ENCODE measurements around the gene ZNF580. TPM values are rescaled to one million over a fixed set of nuclear protein-coding genes. Genes with fewer than 3 reads are reported as not detected.

Gene ZNF580, protein sequence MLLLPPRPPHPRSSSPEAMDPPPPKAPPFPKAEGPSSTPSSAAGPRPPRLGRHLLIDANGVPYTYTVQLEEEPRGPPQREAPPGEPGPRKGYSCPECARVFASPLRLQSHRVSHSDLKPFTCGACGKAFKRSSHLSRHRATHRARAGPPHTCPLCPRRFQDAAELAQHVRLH
- total RNA-seq (2011; cell fraction: chromatin; rRNA removed; ENCODE audit: low replicate concordance): 26.2 and 41.7 TPM in 2 replicates
- total RNA-seq (2011; cell fraction: nucleolus; rRNA removed): 16.2 and 20.0 TPM in 2 replicates
- 33.4 and 56.4 TPM in 2 replicates for total RNA-seq (2011; cell fraction: nucleoplasm; rRNA removed)
- total RNA-seq (2014; rRNA removed) (13.9 and 24.4 TPM in 2 replicates), total RNA-seq (2014; rRNA removed; fragmentation: Illumina TruSeq; extraction: Trizol) (5.2 and 5.7 TPM in 2 replicates), total RNA-seq (2015; rRNA removed; fragmentation: Illumina TruSeq; extraction: Trizol) (6.0 and 6.8 TPM in 2 replicates), total RNA-seq (2021) (38.0 and 47.4 TPM in 2 replicates), polyA plus RNA-seq (2011; rRNA removed) (5.0 and 7.7 TPM in 2 replicates), polyA plus RNA-seq (2014; fragmentation: Illumina TruSeq; extraction: Trizol) (12.7 and 15.5 TPM in 2 replicates), polyA plus RNA-seq (2014; fragmentation: Nextera tagmentation; extraction: Ambion mirVana) (1 to 10 TPM; 2.3 to 3.9 TPM), polyA plus RNA-seq (2014; rRNA removed) (25.2 and 30.8 TPM in 2 replicates), polyA minus RNA-seq (2011; rRNA and poly(A)+ RNA removed) (4.4 and 4.6 TPM in 2 replicates), Bru-seq, nascent RNA (percentile 85 among the genes with signal in this experiment), BruChase-seq, experiment 1, labeled RNA remaining after a 2-hour chase (percentile 82 among the genes with signal in this experiment), BruChase-seq, experiment 2, labeled RNA remaining after a 6-hour chase (percentile 81 among the genes with signal in this experiment)
- polyA plus RNA-seq (2011; cell fraction: cytosol; rRNA removed): 10.9 and 21.1 TPM in 2 replicates
- 39.9 and 68.6 TPM in 2 replicates for polyA plus RNA-seq (2011; cell fraction: nucleus; rRNA removed)
- 41.5 and 62.4 TPM in 2 replicates for polyA plus RNA-seq (2012)
- polyA minus RNA-seq (2011; cell fraction: cytosol; rRNA and poly(A)+ RNA removed): 12.2 and 16.3 TPM in 2 replicates
- 7.3 and 8.8 TPM in 2 replicates for polyA minus RNA-seq (2011; cell fraction: nucleus; rRNA and poly(A)+ RNA removed)
- long read RNA-seq, experiment 1, transcript ZNF580-201 (2 exons, 1,261 nt): minor isoform, 10 of 59 reads
- long read RNA-seq, experiment 1, transcript ZNF580-202 (1 exons, 1,707 nt): major isoform, 49 of 59 reads
- long read RNA-seq, experiment 1, partial matches to known transcripts: 0 of 59 reads
- long read RNA-seq, experiment 1, other reads (novel, unspliced or antisense): 0 of 59 reads
- long read RNA-seq, experiment 2, transcript ZNF580-201 (2 exons, 1,261 nt): major isoform, 59 of 62 reads
- long read RNA-seq, experiment 2, partial matches to known transcripts: 0 of 62 reads
- long read RNA-seq, experiment 2, other reads (novel, unspliced or antisense): 0 of 62 reads
- long read RNA-seq, experiment 3, transcript ZNF580-201 (2 exons, 1,261 nt): major isoform, 12 of 15 reads
- long read RNA-seq, experiment 3, partial matches to known transcripts: 0 of 15 reads
- long read RNA-seq, experiment 3, other reads (novel, unspliced or antisense): 0 of 15 reads

DNA sequence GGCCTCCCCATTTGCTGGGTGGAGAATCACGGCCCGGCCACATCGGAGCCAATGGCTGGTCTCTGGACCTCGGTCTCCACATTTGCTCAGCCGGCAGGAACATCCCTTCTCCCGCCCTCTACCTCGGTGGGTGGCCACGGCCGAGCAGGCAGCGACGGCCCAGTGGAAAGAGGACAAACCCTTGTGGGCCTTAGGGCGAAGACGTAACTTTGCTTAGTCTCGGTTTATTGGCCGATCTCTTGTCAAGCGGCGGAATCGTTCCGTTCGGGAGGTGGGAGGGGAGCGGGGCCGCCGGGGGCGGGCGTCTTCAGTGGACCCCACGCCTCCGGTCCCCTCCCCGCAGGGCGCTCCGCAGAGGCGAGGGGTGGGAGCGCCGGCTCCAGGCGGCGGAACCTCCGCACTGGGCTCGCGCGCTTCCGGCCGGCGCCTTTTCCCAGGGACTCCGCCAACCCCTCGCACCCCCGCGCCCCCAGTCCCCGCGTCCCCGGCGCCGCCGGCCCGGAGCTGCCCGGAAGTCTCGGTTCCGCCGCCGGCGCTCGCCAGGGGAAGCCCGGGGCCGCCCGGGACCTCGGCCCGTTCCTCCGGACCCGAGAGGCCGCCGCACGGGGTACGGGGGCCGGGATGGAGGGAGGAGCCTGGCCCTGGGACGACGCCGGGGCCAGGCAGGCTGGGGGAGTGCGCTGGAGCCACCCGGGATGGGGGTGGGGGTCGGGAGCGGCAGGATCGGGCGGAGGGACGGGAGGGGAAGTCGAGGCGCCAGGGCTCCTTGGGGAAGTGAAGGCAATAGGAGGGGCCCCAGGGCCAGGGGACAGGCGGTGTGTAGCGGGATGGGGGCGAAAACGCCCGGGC, at the start of gene ZNF580:
Gene ZNF580 (plus strand): TSS at position 426 of the 849 bp plus-strand sequence. CDS start 1,507 bp downstream, outside the sequence.
- WGBS (ENCODE audit: insufficient coverage, low coverage, missing lambda C conversion rate): 5% methylated on average over 27 of the region's 89 CpGs
- ATAC-seq: peak; percentile 79
- Histone ChIP-seq H3K4me2 (ENCODE audit: insufficient read depth, low read length) (peak within 1 kb of the TSS; percentile 91), H3K9me3 (replicated peaks; ENCODE audit: control insufficient read depth, insufficient read depth, low read depth, low read length) (no peaks in the 10 kb centered on the region), H3K4me1 (replicated peaks in 1 of 2; ENCODE audit: control insufficient read depth in 2 of 2, insufficient read depth in 2 of 2, low read length in 2 of 2) (peaks cover 43 to 64% of the 10 kb centered on the region in 2 experiments), H3K27me3 (ENCODE audit: control insufficient read depth in 2 of 2, insufficient read depth in 2 of 2, low read length in 2 of 2) (no peaks in the 10 kb centered on the region), H3K9me1 (ENCODE audit: control insufficient read depth, insufficient read depth, low read length) (no peaks in the 10 kb centered on the region), H3K4me3 (peak within 1 kb of the TSS; percentile 94), H3K9ac (ENCODE audit: insufficient read depth in 1 of 2, low read depth in 2 of 2, low read length in 2 of 2) (peak within 1 kb of the TSS; percentile 79 to 89), H2AFZ (ENCODE audit: low read depth, low read length) (peak within 1 kb of the TSS; percentile 58), H4K20me1 (replicated peaks; ENCODE audit: control insufficient read depth, insufficient read depth, low read length) (no peaks in the 10 kb centered on the region), H3K79me2 (ENCODE audit: control insufficient read depth, insufficient read depth, low read length) (peaks cover 85% of the 10 kb centered on the region), H3K36me3 (ENCODE audit: control insufficient read depth, insufficient read depth, low read length) (peaks cover 30% of the 10 kb centered on the region; the same call in 2 of the 3 replicates), H3K27ac (ENCODE audit: extremely low read depth, low read depth, low read length) (peak within 1 kb of the TSS; percentile 74)
- FAIRE-seq: peak; percentile 78
- POLR2A ChIA-PET: interaction anchor here (0.6 to 1.0 kb wide), 2 partner anchors 23 to 798 kb away, joined by 3 to 4 read pairs; no protein-coding TSS in a partner anchor
- CTCF ChIA-PET (ENCODE audit: low intra/inter-chr PET ratio): interaction anchor here (1.1 to 1.2 kb wide), 2 partner anchors 13 kb away, joined by 5 read pairs; partner anchors contain the start of gene U2AF2
- in situ Hi-C loops (cut with MboI) (loop anchor here (25.0 kb wide), 2 partner anchors 504 to 672 kb away; partner anchors contain the start of genes TNNT1 and ZSCAN5A), intact Hi-C loops (cut with micrococcal nuclease) (no loop called here)
- no TSS peak for BruUV-seq (replicated peaks)
- DNase-seq (ENCODE audit: extremely low read depth in 1 of 4, low spot score in 3 of 4): peak; percentile 80 to 87 (median 86)
- peak in 1 of 3 experiments; percentile 64 for TF ChIP-seq YY1 (IDR thresholded peaks at IDR 0.05; ENCODE audit: borderline replicate concordance in 1 of 3, control insufficient read depth in 1 of 3, extremely low read depth in 1 of 3, insufficient read depth in 3 of 3, insufficient read length in 1 of 3, insufficient replicate concordance in 2 of 3, low read depth in 1 of 3, low read length in 2 of 3)
- no peak; a peak in 1 of 3 replicates for TF ChIP-seq CBX3 (IDR thresholded peaks at IDR 0.05; ENCODE audit: borderline replicate concordance in 1 of 2, low read length in 2 of 2)
- no peak for TF ChIP-seq CTBP1 (IDR thresholded peaks at IDR 0.05; ENCODE audit: borderline replicate concordance)
- TF ChIP-seq BRD9 (IDR thresholded peaks at IDR 0.05; ENCODE audit: low read depth, partially characterized antibody): no peak
- no peak for TF ChIP-seq TCF7L2 (IDR thresholded peaks at IDR 0.05; ENCODE audit: low read depth, low read length)
- TF ChIP-seq, protein P1, sequence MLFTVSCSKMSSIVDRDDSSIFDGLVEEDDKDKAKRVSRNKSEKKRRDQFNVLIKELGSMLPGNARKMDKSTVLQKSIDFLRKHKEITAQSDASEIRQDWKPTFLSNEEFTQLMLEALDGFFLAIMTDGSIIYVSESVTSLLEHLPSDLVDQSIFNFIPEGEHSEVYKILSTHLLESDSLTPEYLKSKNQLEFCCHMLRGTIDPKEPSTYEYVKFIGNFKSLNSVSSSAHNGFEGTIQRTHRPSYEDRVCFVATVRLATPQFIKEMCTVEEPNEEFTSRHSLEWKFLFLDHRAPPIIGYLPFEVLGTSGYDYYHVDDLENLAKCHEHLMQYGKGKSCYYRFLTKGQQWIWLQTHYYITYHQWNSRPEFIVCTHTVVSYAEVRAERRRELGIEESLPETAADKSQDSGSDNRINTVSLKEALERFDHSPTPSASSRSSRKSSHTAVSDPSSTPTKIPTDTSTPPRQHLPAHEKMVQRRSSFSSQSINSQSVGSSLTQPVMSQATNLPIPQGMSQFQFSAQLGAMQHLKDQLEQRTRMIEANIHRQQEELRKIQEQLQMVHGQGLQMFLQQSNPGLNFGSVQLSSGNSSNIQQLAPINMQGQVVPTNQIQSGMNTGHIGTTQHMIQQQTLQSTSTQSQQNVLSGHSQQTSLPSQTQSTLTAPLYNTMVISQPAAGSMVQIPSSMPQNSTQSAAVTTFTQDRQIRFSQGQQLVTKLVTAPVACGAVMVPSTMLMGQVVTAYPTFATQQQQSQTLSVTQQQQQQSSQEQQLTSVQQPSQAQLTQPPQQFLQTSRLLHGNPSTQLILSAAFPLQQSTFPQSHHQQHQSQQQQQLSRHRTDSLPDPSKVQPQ (CRISPR knock-in tag; IDR thresholded peaks at IDR 0.05; ENCODE audit: borderline replicate concordance): no peak
- peak in 1 of 2 experiments; percentile 79; a peak in 1 of 4 replicates for TF ChIP-seq NONO (IDR thresholded peaks at IDR 0.05; ENCODE audit: low read depth in 2 of 2, low read length in 1 of 2)
- TF ChIP-seq MAZ (CRISPR knock-in tag; conservative IDR thresholded peaks at IDR 0.05 in 1 of 2, IDR thresholded peaks at IDR 0.05 in 1 of 2): peak; percentile 56 to 62
- no peak for TF ChIP-seq ZNF143 (CRISPR knock-in tag; IDR thresholded peaks at IDR 0.05)
- TF ChIP-seq POLR2AphosphoS2 (IDR thresholded peaks at IDR 0.05; ENCODE audit: low read length): 0 out of 2 replicates have a peak, but pooled peaks have one; percentile 11
